GM06990 (cell line): ENCODE measurements around the gene CCL26.
"Not testable (repeated sequence)": the region's sequence is repeated elsewhere in the genome, so short reads cannot be mapped to it uniquely, and the experiment has no call there.

Experiments used
- DNase-seq: peaks from one replicate; pipeline ENCODE4 v3.0.0-alpha.2; 2011; ENCODE audit not compliant: insufficient read length; ENCODE audit errors: extremely low read depth
- H3K27me3 ChIP-seq: replicated peaks from 2 replicates; pipeline ENCODE4 v1.6.0; 2011; ENCODE audit warnings: low read length; ENCODE audit not compliant: control insufficient read depth, insufficient read depth
- H3K36me3 ChIP-seq: 2 replicates; pipeline ENCODE4 v1.5.1; 2011; ENCODE audit warnings: low read length; ENCODE audit not compliant: control insufficient read depth, insufficient read depth
- H3K4me3 ChIP-seq: replicated peaks from 2 replicates; pipeline ENCODE4 v1.5.1; 2011; ENCODE audit warnings: low read depth, mild to moderate bottlenecking, control low read depth, low read length
- CTCF ChIP-seq: IDR thresholded peaks from 2 replicates; pipeline ENCODE4 v1.5.1; 2011; ENCODE audit warnings: low read length, control low read depth, mild to moderate bottlenecking, inconsistent platforms; ENCODE audit not compliant: insufficient read depth, poor library complexity, severe bottlenecking

CCL26 gene

DNA sequence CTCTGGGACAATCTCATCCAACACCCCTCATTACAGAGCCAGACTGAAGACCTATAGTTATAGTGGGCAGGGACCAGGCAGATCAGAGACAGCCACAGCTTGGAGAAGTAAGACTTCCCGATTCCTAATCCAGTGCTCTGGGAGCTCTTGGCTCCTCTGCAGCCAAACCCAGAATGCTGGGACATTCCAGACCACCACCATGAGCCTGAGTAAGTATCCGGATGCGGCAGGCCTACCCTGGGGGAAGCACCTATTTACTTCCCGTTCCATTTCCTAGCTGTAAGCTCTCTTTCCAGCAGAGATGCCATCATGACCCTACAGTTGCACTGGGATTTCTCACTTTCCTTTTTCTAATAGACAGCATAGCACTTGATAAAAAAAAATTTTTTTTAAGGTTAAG, 49.6 kb downstream of the CCL26 start:
- no peak for TF ChIP-seq CTCF
- Histone ChIP-seq H3K4me3 (no peak overlapping the region), H3K27me3 (no peaks in the 10 kb centered on the region), H3K36me3 (no peaks in the 10 kb centered on the region)
- DNase-seq: no peak

DNA sequence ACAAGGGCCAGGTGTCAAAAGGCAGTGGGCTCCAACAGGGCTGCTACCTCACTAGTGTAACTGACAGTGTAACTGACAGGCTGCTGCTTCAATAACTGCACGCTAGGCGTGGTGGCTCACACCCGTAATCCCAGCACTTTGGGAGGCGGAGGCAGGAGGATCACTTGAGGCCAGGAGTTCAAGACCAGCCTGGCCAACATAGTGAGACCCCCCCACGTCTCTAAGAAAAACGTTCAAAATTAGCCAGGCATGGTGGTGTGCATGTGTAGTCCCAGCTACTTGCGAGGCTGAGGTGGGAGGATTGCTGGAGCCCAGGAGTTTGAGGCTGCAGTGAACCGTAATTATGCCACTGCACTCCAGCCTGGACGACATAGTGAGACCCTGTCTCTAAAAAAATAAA, 50.1 kb downstream of the CCL26 start:
- H3K27me3 ChIP-seq, DNase-seq, H3K36me3 ChIP-seq, H3K4me3 ChIP-seq: not testable (repeated sequence)

DNA sequence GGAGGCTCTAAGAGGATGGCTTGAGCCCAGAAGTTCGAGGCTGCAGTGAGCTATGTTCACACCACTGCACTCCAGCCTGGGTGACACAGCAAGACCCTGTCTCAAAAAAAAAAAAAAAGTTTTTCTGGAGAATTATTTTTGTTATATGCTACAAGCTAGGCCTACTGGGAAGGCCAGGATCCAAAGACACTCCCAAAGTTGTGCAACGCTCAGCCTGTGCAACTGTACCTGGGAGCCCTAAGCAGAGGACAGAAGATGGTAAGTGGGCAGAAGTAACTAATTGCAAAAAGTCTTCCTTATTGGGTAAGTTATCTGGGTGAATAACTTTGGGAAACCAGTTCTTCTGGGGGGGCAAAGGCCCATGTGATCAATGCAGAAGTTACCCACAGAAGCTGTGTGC, 50.6 kb downstream of the CCL26 start:
- Histone ChIP-seq H3K36me3 (no peaks in the 10 kb centered on the region), H3K27me3 (no peaks in the 10 kb centered on the region), H3K4me3 (no peak overlapping the region)
- DNase-seq: no peak
- TF ChIP-seq CTCF: no peak

DNA sequence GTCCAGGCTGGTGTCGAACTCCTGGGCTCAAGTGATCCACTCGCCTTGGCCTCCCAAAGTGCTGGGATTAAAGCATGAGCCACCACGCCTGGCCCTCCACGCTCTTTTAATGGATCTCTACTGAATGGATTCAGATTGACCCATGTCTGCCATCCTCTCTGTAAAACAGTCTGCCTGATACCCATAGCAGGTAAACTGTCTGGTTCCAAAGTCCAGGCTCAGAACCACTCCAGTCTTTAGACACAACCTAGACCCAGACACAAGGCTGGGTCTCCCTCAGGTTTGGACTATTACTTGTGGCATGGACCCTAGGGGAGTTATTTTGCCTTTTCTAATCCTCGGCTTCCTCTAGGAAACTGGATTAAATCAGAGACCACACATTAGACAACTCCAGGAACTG, 52.4 kb downstream of the CCL26 start:
- no peak overlapping the region for H3K4me3 ChIP-seq
- TF ChIP-seq CTCF: no peak
- H3K36me3 ChIP-seq: no peaks in the 10 kb centered on the region
- no peaks in the 10 kb centered on the region for H3K27me3 ChIP-seq
- no peak for DNase-seq
